SKM-1 treated with dmso at 0.1 percent for 144 hours (cell line): Measurements from ENCODE around the gene STRC.
"Not testable (repeated sequence)": the region's sequence is repeated elsewhere in the genome, so short reads cannot be mapped to it uniquely, and the experiment has no call there.

ENCODE experiments used
- DNase-seq: peaks from one replicate; lab custom pipeline; 2025; ENCODE audit not compliant: unreplicated experiment; lab: John Stamatoyannopoulos, UW

STRC gene

DNA sequence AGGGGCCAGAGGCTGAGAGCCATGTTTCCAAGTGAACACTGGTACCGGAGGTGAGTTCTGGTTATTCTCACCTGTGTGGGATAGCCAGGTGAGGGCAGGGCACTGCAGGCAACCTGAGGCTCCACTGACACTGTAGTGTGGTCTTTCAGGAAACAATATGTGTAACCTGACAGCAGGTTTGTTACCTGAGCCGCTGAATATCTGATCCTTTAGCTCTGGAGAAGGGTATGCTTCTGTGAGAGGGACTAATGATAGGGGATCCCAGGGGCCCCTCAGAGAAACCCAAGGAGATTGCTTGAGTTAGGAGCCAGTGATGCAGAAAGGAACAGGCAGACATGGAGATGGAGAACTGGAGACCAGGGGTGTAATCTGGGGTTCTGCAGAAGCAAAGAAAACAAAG lies at the start of gene STRC:
TSS of gene STRC (minus strand) at position 101 of the 400 bp plus-strand sequence. CDS start at position 23, 78 bp downstream.
- DNase-seq = not testable (repeated sequence)

GRCh38 chr15:43666177-43666576 lies 47.6 kb upstream of the STRC start:
- not testable (repeated sequence) for DNase-seq

- not testable (repeated sequence) for DNase-seq
These were observed 44.7 kb upstream of the STRC start for GRCh38 chr15:43663333-43663732.

GRCh38 chr15:43662293-43662692 lies 43.7 kb upstream of the STRC start:
- not testable (repeated sequence) for DNase-seq

DNA sequence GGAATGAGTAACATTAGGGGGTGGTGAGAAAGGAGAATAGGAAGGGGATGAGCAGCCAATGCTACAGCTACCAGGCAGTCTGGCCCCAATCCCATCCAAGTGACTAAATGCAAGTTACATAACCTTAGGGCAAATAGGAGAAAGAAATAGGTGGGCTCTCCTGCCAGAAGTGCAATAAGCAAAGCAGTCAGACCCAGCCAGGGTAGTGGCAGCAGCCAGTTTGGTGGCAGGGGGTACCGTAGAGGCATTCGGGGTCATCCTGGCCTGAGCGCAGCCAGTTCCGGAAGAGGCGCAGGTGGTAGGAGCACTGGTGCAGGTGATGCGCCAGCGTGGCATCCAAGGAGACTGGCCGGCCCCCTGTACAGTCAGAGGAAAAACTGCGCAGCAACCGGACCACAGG lies 41.1 kb upstream of the STRC start:
- DNase-seq = not testable (repeated sequence)

GRCh38 chr15:43649430-43649926 lies 30.9 kb upstream of the STRC start:
- not testable (repeated sequence) for DNase-seq

DNA sequence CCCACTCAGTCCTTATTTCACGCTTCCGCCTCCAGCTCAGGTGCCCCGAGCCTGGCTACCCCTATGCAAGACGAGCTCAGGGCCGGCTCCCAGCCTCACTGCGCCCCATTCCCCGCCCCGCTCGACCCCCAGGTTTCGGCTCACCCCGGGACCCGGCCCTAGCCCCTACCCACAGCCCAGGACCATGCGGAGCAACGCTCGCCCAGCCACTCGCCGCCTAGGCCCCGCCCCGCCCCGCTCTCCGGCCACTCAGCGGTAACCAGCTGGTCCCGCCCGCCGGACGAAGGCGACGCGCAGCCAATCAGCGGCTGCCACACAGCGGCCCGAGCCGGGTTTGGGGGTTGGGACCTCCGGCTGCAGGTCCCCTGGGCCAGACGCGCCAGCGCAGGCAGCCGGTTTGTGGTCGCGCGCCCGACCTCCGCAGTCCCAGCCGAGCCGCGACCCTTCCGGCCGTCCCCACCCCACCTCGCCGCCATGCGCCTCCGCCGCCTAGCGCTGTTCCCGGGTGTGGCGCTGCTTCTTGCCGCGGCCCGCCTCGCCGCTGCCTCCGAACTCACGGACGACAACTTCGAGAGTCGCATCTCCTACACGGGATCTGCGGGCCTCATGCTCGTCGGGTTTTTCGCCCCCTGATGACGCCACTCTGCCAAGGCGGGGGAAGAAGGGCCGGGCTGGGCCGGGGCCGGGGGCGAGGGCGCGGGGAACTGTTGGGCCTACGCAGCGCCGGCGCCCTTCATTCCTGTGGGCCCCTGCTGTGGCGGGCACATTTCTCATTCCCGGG lies 30.2 kb upstream of the STRC start, which contains the start of gene CATSPER2:
TSS of gene CATSPER2 (minus strand) at position 196 of the 781 bp plus-strand sequence. CDS start 783 bp downstream, outside the sequence.
- DNase-seq = no peak

- not testable (repeated sequence) for DNase-seq
These were observed 20.0 kb upstream of the STRC start for GRCh38 chr15:43638464-43639204.

DNA sequence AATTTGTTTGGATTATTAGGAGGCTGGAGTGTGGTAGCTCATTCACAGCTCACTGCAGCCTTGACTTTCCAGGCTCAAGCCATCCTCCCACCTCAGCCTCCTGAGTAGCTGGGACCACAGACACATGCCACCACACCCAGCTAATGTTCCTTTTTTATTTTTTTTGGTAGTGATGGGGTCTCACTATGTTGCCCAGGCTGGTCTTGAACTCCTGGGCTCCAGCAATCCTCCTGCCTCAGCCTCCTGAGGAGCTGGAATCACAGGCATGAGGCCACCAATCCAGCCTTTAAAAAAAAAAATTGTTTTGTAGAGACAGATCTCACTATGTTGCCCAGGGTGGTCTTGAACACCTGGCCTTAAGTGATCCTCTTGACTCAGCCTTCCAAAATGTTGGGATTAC lies 8.3 kb upstream of the STRC start:
- not testable (repeated sequence) for DNase-seq

DNA sequence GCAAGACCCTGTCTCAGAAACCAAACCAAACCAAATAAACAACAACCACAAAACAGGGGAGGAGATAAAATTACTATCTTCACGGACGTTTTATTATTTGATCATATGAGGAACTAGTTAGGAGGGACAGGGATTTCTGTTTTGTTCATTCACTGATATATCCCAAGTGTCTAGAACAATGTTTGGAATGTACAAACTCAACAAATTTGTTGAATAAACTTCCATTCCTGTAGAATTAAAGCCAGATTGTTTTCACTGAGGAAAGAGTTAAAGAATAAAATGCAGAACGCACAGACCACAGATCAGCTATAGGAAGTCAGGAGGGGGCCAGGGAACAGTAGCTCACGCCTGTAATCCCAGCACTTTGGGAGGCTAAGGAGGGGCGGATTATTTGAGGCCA lies 6.5 kb upstream of the STRC start:
- no peak for DNase-seq

GRCh38 chr15:43622068-43622799 lies 3.6 kb upstream of the STRC start:
- DNase-seq = not testable (repeated sequence)

- DNase-seq = not testable (repeated sequence)
These were observed 850 bp downstream of the STRC start for GRCh38 chr15:43617750-43618149.

DNA sequence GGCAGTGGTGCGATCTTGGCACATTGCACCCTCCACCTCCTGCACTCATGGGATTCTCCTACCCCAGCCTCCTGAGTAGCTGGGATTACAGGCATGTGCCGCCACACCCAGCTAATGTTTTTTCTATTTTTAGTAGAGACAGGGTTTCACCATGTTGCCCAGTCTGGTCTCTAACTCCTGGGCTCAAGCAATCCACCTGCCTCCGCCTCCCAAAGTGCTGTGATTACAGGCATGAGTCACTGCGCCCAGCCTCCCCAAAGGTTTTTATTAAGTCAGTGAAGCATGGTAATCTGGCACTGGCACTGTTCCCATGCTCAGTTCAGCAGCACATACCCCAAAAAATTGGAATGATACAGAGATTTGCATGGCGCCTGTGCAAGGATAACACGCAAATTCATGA lies 16.4 kb downstream of the STRC start:
- DNase-seq = not testable (repeated sequence)

DNA sequence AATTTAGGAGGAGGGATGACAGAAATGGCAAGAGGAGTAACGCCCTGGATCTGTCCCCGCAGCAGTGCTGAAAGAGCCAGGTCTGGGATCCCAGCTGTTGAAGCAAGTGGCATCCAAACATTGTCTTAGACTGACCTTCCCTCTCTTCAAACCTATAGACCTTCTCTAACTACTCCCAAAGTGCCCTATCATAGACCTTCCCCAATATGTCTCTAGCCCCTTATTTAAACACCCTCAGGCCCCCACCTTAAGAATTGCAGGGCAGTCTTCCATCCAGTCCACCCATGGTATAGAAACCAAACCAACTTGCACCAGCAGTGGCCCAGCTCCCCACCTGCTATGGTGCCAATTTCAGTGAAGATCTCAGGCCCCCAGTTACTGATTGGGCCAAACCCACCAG lies 18.4 kb downstream of the STRC start:
- not testable (repeated sequence) for DNase-seq

GRCh38 chr15:43599131-43599530 lies 19.5 kb downstream of the STRC start:
- not testable (repeated sequence) for DNase-seq

- not testable (repeated sequence) for DNase-seq
These were observed 25.0 kb downstream of the STRC start, which contains the start of gene CKMT1B for GRCh38 chr15:43593328-43594190. CKMT1B (plus strand) TSS chr15:43594027; CDS start chr15:43594219, 192 bp downstream.

- DNase-seq = not testable (repeated sequence)
These were observed 25.8 kb downstream of the STRC start for GRCh38 chr15:43592841-43593240.

- not testable (repeated sequence) for DNase-seq
These were observed 28.7 kb downstream of the STRC start, which contains the start of gene PPIP5K1 for GRCh38 chr15:43589778-43590466. PPIP5K1 (minus strand) TSS chr15:43590208; CDS start chr15:43584504, 5,704 bp downstream.

DNA sequence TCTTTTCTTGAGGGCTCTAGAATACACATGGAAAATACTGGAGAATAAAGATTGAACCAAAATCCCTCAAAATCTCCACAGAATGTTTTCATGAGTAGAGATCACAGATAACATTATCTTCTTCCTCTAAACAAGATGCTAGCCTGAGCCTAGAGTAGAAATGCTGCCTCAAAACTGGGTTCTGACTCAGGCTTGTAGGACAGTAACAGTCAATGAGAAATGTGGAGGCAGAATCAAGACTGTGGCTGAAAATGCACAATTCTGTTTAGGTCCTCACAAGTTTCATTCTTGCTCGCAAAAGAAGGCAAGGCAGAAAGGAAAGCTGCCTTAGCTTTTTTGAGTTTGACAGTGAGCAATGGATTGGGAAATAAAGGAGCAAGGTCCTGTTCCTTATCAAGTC lies 44.0 kb downstream of the STRC start:
- not testable (repeated sequence) for DNase-seq
